ENCODE results near the gene GPR75. TPM values are rescaled to one million over a fixed set of nuclear protein-coding genes. Genes with fewer than 3 reads are reported as not detected.

Gene GPR75
- total RNA-seq, 6 experiments from 2014 or later = 1.1 to 2.0 (median 1.5) TPM

DNA sequence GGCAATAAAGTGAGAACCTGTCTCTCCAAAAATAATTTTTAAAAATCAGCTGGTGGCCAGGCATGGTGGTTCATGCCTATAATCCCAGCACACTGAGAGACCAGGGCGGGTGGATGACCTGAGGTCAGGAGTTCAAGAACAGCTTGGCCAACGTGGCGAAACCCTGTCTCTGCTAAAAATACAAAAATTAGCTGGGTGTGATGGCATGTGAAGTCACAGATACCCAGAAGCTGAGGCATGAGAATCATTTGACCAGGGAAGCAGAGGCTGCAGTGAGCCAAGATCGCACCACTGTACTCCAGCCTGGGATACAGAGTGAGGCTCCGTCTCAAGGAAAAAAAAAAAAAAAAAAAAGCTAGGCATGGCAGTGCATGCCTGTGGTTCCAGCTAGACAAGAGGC is 7.4 kb upstream of the GPR75 start:
- H3K27ac Mint-ChIP-seq = no peak overlapping the region
- DNase-seq = no peak

GRCh38 chr2:53865962-53866361 is 6.2 kb upstream of the GPR75 start:
- H3K9me3 Mint-ChIP-seq = no peaks in the 10 kb centered on the region
- TF ChIP-seq, protein P1, sequence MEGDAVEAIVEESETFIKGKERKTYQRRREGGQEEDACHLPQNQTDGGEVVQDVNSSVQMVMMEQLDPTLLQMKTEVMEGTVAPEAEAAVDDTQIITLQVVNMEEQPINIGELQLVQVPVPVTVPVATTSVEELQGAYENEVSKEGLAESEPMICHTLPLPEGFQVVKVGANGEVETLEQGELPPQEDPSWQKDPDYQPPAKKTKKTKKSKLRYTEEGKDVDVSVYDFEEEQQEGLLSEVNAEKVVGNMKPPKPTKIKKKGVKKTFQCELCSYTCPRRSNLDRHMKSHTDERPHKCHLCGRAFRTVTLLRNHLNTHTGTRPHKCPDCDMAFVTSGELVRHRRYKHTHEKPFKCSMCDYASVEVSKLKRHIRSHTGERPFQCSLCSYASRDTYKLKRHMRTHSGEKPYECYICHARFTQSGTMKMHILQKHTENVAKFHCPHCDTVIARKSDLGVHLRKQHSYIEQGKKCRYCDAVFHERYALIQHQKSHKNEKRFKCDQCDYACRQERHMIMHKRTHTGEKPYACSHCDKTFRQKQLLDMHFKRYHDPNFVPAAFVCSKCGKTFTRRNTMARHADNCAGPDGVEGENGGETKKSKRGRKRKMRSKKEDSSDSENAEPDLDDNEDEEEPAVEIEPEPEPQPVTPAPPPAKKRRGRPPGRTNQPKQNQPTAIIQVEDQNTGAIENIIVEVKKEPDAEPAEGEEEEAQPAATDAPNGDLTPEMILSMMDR (IDR thresholded peaks at IDR 0.05) = no peak
- peaks cover 2% of the 10 kb centered on the region for H3K4me1 Mint-ChIP-seq (ENCODE audit: low read depth)
- no peak for DNase-seq
- H3K27ac Mint-ChIP-seq = peak overlapping the region; percentile 21
- H3K36me3 Mint-ChIP-seq (ENCODE audit: low read depth) = peaks cover 28% of the 10 kb centered on the region
- H3K27me3 Mint-ChIP-seq (ENCODE audit: insufficient read depth) = no peaks in the 10 kb centered on the region; the same call in 1 of the 2 replicates
- no peak overlapping the region for H3K4me3 Mint-ChIP-seq

More for the DNA sequence above, 7.4 kb upstream of the GPR75 start:
- H3K9me3 Mint-ChIP-seq = no peaks in the 10 kb centered on the region
- no peak overlapping the region for H3K4me3 Mint-ChIP-seq
- H3K27me3 Mint-ChIP-seq (ENCODE audit: insufficient read depth) = no peaks in the 10 kb centered on the region; the same call in 1 of the 2 replicates
- no peaks in the 10 kb centered on the region for H3K4me1 Mint-ChIP-seq (ENCODE audit: low read depth)
- TF ChIP-seq, protein P1 (IDR thresholded peaks at IDR 0.05) = no peak
- H3K36me3 Mint-ChIP-seq (ENCODE audit: low read depth) = peaks cover 28% of the 10 kb centered on the region

GRCh38 chr2:53865264-53865663 is 5.5 kb upstream of the GPR75 start:
- TF ChIP-seq, protein P1 (IDR thresholded peaks at IDR 0.05) = no peak

DNA sequence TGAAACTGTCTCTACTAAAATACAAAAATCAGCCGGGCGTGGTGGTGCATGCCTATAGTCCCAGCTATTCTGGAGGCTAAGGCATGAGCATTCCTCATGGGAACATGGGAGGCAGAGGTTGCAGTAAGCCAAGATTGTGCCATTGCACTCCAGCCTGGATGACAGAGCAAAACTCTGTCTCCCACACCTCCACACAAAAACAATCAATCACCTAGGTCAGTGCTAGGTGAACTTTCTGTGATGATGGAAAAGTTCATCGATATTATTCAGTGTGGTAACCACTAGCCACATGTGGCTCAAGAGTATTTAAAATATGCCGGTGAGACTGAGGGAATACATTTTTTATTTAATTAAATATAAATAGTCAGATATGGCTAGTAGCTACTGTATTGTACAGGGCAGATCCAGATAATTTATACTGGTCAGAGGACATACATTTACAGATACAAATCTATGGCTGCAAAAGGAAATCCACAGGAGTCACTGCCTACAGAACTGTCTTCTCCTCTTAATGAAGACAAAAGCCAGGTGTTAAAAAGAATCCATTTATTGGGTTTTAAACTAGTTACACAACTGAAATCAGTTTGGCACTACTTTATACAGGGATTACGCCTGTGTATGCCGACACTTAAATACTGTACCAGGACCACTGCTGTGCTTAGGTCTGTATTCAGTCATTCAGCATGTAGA is 3.9 kb upstream of the GPR75 start:
- Mint-ChIP-seq H3K27me3 (ENCODE audit: insufficient read depth) (no peaks in the 10 kb centered on the region; the same call in 1 of the 2 replicates), H3K4me3 (no peak overlapping the region), H3K9me3 (no peaks in the 10 kb centered on the region), H3K4me1 (ENCODE audit: low read depth) (peaks cover 11% of the 10 kb centered on the region), H3K27ac (peak overlapping the region; percentile 51; the same call in 1 of the 2 replicates), H3K36me3 (ENCODE audit: low read depth) (peaks cover 24% of the 10 kb centered on the region)
- DNase-seq = no peak
- TF ChIP-seq, protein P1 (IDR thresholded peaks at IDR 0.05) = no peak

More at GRCh38 chr2:53865264-53865663, 5.5 kb upstream of the GPR75 start:
- H3K36me3 Mint-ChIP-seq (ENCODE audit: low read depth) = peaks cover 28% of the 10 kb centered on the region
- no peaks in the 10 kb centered on the region for H3K9me3 Mint-ChIP-seq
- H3K27me3 Mint-ChIP-seq (ENCODE audit: insufficient read depth) = no peaks in the 10 kb centered on the region; the same call in 1 of the 2 replicates
- no peak for DNase-seq
- H3K4me1 Mint-ChIP-seq (ENCODE audit: low read depth) = peaks cover 9% of the 10 kb centered on the region
- H3K4me3 Mint-ChIP-seq = no peak overlapping the region
- peak overlapping the region; percentile 42; the same call in 1 of the 2 replicates for H3K27ac Mint-ChIP-seq

GRCh38 chr2:53861824-53862223 is 2.1 kb upstream of the GPR75 start:
- H3K27ac Mint-ChIP-seq = no peak overlapping the region
- TF ChIP-seq, protein P1 (IDR thresholded peaks at IDR 0.05) = no peak
- H3K4me3 Mint-ChIP-seq = no peak overlapping the region
- H3K4me1 Mint-ChIP-seq (ENCODE audit: low read depth) = peaks cover 11% of the 10 kb centered on the region
- H3K27me3 Mint-ChIP-seq (ENCODE audit: insufficient read depth) = no peaks in the 10 kb centered on the region; the same call in 1 of the 2 replicates
- peaks cover 16% of the 10 kb centered on the region for H3K36me3 Mint-ChIP-seq (ENCODE audit: low read depth)
- no peaks in the 10 kb centered on the region for H3K9me3 Mint-ChIP-seq
- DNase-seq = no peak

Measured in HFFc6 (cell line).